ENCODE data around the gene LRP8. TPM values are rescaled to one million over a fixed set of nuclear protein-coding genes. Genes with fewer than 3 reads are reported as not detected.

LRP8 gene
- total RNA-seq, 1 experiment from 2014 or later = 21.4 TPM

GRCh38 chr1:53254011-53254640 lies 73.7 kb downstream of the LRP8 start:
- Histone ChIP-seq H3K27ac (no peak overlapping the region), H3K36me3 (peaks cover 3% of the 10 kb centered on the region; the same call in 1 of the 2 replicates), H3K4me3 (no peak overlapping the region), H3K9me3 (replicated peaks) (no peaks in the 10 kb centered on the region), H3K4me1 (no peaks in the 10 kb centered on the region), H3K27me3 (no peaks in the 10 kb centered on the region)
- no peak for DNase-seq

DNA sequence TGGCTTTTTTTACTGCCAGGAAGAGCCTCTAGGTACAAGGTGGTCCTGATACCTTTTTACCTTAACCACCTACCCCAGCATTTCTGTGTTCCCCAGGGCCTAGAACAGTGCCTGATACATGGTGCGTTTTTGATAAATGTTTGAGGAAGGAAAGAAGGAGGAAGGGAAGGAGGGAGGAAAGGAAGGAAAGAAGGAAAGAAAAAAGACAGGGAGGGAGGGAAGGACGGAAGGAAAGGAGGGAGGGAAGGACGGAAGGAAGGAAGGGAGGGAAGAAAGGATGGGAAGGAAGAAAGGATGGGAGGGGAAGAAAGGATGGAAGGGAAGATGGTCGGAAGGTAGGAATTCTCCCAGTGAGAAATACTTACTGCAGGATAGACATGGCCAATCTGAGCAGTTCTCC lies 77.5 kb downstream of the LRP8 start:
- Histone ChIP-seq H3K9me3 (replicated peaks) (no peaks in the 10 kb centered on the region), H3K4me1 (no peaks in the 10 kb centered on the region), H3K27me3 (no peaks in the 10 kb centered on the region), H3K27ac (no peak overlapping the region), H3K36me3 (no peaks in the 10 kb centered on the region; the same call in 1 of the 2 replicates), H3K4me3 (no peak overlapping the region)
- no peak for DNase-seq

DNA sequence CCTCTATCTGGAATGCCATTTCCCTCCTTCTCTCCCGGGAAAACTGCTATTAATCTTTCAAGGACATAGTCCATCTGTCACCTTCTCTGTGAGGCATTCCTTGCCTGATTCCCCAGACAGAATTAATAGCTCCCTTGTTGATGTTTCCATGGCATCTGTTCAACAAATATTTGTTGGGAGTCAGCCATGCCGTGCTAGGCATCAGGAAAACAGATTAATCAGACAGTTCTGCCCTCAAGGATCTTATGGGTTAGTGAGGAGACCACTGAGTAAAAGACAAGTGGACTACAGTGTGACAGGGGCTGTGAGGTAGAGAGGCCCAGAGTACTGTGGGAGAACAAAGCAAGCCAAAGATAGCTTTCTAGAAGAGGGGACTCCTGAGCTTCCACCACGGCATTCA lies 78.2 kb downstream of the LRP8 start:
- Histone ChIP-seq H3K4me3 (no peak overlapping the region), H3K36me3 (no peaks in the 10 kb centered on the region; the same call in 1 of the 2 replicates), H3K4me1 (no peaks in the 10 kb centered on the region), H3K27ac (no peak overlapping the region), H3K9me3 (replicated peaks) (no peaks in the 10 kb centered on the region), H3K27me3 (no peaks in the 10 kb centered on the region)
- DNase-seq = no peak

GRCh38 chr1:53246261-53247134 lies 81.4 kb downstream of the LRP8 start:
- H3K9me3 ChIP-seq (replicated peaks) = no peaks in the 10 kb centered on the region
- no peak overlapping the region for H3K4me3 ChIP-seq
- no peaks in the 10 kb centered on the region for H3K27me3 ChIP-seq
- H3K27ac ChIP-seq = no peak overlapping the region
- H3K36me3 ChIP-seq = no peaks in the 10 kb centered on the region; the same call in 1 of the 2 replicates
- DNase-seq = no peak
- H3K4me1 ChIP-seq = no peaks in the 10 kb centered on the region

DNA sequence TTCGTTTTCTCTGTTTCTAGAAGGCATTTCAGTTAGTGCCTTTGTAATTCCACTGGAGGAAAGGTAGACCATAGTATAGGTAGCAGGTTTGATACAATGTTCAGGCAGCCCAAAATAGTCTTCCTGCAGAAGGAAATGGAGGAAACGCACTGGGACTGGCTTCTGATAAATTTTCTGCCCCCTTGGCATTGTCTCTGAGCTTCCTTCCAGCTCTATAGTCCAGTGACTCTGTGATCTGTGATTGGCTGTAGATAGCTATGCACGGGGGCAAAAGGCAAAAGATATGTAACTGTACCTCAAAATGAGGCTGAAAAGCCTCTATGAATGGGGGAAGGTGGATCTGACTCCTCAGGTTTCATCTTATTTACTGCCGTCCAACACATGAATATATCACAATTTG lies 83.7 kb downstream of the LRP8 start:
- DNase-seq = no peak

GRCh38 chr1:53242381-53242780 lies 85.5 kb downstream of the LRP8 start:
- Histone ChIP-seq H3K36me3 (no peaks in the 10 kb centered on the region; the same call in 1 of the 2 replicates), H3K4me1 (peaks cover 3% of the 10 kb centered on the region; the same call in 1 of the 2 replicates), H3K4me3 (no peak overlapping the region), H3K27ac (no peak overlapping the region), H3K27me3 (no peaks in the 10 kb centered on the region), H3K9me3 (replicated peaks) (no peaks in the 10 kb centered on the region)
- DNase-seq = no peak

More for the DNA sequence above, 83.7 kb downstream of the LRP8 start:
- Histone ChIP-seq H3K9me3 (replicated peaks) (no peaks in the 10 kb centered on the region), H3K27me3 (no peaks in the 10 kb centered on the region), H3K27ac (no peak overlapping the region), H3K36me3 (no peaks in the 10 kb centered on the region; the same call in 1 of the 2 replicates), H3K4me1 (peaks cover 1% of the 10 kb centered on the region; the same call in 1 of the 2 replicates), H3K4me3 (no peak overlapping the region)

DNA sequence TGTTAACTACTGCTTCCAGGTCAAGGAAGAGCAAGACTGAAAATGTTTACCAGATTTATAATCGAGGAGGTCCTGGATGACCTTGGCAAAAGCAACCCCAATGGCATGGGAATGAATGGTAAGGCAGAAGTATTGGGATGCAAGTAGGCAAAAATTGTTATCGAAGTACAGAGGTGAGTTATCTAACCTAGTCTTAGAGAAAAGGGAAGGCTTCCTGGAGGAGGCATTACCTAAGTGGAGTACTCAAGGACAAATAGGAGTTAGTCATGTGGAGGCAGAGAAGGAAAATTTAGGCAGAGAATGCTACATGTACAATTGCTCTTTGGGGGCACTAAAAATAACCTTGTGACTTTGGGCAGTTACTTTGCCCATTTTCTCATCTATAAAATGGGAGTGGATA lies 86.0 kb downstream of the LRP8 start:
- no peak overlapping the region for H3K4me3 ChIP-seq
- H3K27ac ChIP-seq = no peak overlapping the region

DNA sequence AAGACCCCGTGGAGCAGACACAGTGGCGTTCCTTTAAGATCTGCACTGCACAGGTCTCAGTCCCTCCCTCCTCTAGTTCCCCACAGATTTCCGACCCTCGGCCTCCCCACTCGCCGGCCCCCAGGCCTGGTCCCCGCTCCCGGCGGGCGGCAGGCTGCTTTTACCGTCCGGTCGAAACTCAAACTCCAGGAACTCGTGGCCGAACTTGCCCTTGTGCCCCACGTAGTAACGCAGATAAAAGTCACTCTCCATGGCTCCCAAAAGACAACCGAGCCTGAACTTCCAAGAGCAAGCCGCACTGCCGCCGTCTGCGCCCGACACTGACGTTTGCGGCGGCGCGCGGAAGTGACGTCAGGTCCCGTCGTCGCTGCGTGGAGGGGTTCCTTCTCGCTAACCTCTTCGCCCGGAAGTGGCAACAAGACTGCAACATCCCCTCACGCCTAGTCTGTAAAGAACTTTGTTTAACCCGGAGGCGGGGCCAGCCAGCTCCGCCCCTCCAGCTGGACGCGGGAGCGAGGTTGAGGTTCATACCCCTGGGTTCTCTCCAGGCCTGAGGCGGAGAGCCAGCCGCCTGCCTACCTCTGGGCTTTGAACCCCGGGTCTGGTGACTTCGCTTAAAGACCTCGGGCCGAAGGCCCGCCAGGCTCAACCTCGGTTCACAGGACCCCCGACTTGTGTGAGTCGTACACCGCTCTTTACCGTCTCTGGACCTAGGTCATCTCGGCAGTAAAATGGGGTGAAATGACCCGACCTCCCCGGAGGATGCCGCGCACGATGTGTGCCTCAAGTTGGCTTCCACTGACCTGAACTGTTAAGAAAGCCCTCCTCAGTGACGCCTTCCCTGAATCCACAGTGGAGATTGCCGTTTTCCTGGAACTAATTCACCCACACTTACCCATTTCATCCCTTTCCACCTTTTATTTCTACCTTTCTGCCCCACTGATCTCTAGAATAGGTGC lies 89.4 kb downstream of the LRP8 start, which contains the start of gene MAGOH:
Gene MAGOH (minus strand): TSS at position 322 of the 959 bp plus-strand sequence. CDS start 70 bp downstream, at position 252.
- Histone ChIP-seq H3K27me3 (no peaks in the 10 kb centered on the region), H3K9me3 (replicated peaks) (no peaks in the 10 kb centered on the region), H3K4me3 (peak within 1 kb of the TSS; percentile 91), H3K27ac (peak within 1 kb of the TSS; percentile 59), H3K4me1 (peaks cover 3% of the 10 kb centered on the region; the same call in 1 of the 2 replicates), H3K36me3 (peaks cover 21% of the 10 kb centered on the region)
- peak; percentile 97 for DNase-seq

More for the DNA sequence above, 86.0 kb downstream of the LRP8 start:
- Histone ChIP-seq H3K9me3 (replicated peaks) (no peaks in the 10 kb centered on the region), H3K4me1 (peaks cover 3% of the 10 kb centered on the region; the same call in 1 of the 2 replicates), H3K27me3 (no peaks in the 10 kb centered on the region), H3K36me3 (no peaks in the 10 kb centered on the region; the same call in 1 of the 2 replicates)
- DNase-seq = no peak

DNA sequence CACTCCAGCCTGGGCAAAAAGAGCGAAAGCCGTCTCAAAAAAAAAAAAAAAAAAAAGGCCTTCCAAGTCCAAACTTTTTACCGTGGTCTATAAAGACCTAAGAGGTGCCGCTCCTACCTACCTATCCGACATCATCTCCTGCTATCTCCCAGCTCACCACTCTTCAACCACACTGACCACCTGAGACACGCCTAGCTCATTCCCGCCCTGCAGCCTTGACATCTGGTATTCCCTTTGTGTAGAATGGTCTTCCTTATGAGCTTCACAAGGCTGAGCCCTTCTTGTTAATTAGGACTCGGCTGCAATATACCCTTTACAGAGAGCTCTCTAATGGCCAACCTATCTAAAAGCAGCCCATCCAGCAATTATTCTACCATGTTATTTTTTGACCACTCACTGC lies 90.2 kb downstream of the LRP8 start:
- Histone ChIP-seq H3K4me3 (peak overlapping the region; percentile 91), H3K9me3 (replicated peaks) (no peaks in the 10 kb centered on the region), H3K27me3 (no peaks in the 10 kb centered on the region), H3K4me1 (peaks cover 3% of the 10 kb centered on the region; the same call in 1 of the 2 replicates), H3K36me3 (peaks cover 27% of the 10 kb centered on the region), H3K27ac (peak overlapping the region; percentile 59)
- peak in 1 of 2 experiments; percentile 13 for DNase-seq

DNA sequence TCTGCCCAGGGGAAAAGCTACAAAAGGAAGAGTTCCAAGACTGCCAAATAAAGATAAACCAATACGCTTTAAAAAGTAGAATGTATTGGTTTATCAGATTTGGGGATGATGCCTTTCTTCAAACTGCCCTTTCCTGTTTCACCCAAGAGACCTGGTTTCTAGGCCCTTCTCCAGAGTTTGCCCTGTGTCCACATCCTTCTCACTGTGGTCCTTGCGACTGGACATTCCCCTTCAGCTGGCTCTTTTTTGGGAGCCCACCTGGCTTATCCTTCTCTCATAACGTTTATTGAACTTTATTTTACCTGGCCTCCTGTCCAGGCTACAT lies 106.9 kb downstream of the LRP8 start:
- DNase-seq = no peak
- Histone ChIP-seq H3K4me1 (no peaks in the 10 kb centered on the region), H3K9me3 (replicated peaks) (no peaks in the 10 kb centered on the region), H3K27me3 (no peaks in the 10 kb centered on the region), H3K27ac (peak overlapping the region; percentile 82), H3K36me3 (no peaks in the 10 kb centered on the region), H3K4me3 (peak overlapping the region; percentile 87)

- Histone ChIP-seq H3K9me3 (replicated peaks) (no peaks in the 10 kb centered on the region), H3K4me1 (no peaks in the 10 kb centered on the region), H3K36me3 (0 out of 2 replicates have a peak, but pooled peaks cover 2% of the 10 kb centered on the region), H3K27ac (peak within 1 kb of the TSS; percentile 82), H3K4me3 (peak within 1 kb of the TSS; percentile 87), H3K27me3 (no peaks in the 10 kb centered on the region)
- DNase-seq = peak; percentile 93 to 94
Measured at GRCh38 chr1:53220171-53220961, 107.5 kb downstream of the LRP8 start, which contains the start of gene CZIB. Gene CZIB (minus strand): TSS chr1:53220634. CDS start chr1:53220575, 59 bp downstream.

DNA sequence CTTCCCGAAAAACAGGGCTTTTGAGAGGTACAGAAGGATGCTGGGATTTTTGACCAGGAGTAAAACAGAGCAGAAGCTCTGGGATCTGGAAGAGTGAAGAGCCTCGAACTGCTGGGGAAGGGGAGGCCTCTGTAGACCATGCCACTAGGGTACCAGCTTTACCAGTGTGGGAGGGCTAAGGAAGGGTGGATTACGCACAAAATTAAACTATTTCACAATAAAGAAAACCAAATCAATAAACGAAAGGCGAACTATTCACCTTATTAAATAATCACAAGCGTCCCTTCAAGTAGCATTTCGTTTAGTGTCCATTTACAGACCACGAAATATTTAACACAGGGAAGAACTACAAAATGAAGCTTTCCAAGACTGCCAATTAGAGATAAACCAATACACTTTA lies 108.2 kb downstream of the LRP8 start:
- no peaks in the 10 kb centered on the region for H3K9me3 ChIP-seq (replicated peaks)
- H3K4me3 ChIP-seq = peak overlapping the region; percentile 87
- H3K27ac ChIP-seq = peak overlapping the region; percentile 82; the same call in 1 of the 2 replicates
- no peaks in the 10 kb centered on the region for H3K4me1 ChIP-seq
- H3K36me3 ChIP-seq = 0 out of 2 replicates have a peak, but pooled peaks cover 4% of the 10 kb centered on the region
- no peaks in the 10 kb centered on the region for H3K27me3 ChIP-seq
- DNase-seq = no peak

- DNase-seq = no peak
- Histone ChIP-seq H3K4me3 (no peak overlapping the region), H3K36me3 (peaks cover 17% of the 10 kb centered on the region), H3K27ac (no peak overlapping the region), H3K4me1 (no peaks in the 10 kb centered on the region), H3K27me3 (no peaks in the 10 kb centered on the region), H3K9me3 (replicated peaks) (no peaks in the 10 kb centered on the region)
Measured at GRCh38 chr1:53218201-53218600, 109.7 kb downstream of the LRP8 start.
